NCI-H526 (cell line): ENCODE data around the gene PRR3.
A peak's percentile ranks its signal among the peaks of the same experiment; 100 is the strongest.

ENCODE experiments used
- DNase-seq, 2 experiments: peaks; one replicate each; lab custom pipeline; 2025; lab: John Stamatoyannopoulos, UW

PRR3 gene

DNA sequence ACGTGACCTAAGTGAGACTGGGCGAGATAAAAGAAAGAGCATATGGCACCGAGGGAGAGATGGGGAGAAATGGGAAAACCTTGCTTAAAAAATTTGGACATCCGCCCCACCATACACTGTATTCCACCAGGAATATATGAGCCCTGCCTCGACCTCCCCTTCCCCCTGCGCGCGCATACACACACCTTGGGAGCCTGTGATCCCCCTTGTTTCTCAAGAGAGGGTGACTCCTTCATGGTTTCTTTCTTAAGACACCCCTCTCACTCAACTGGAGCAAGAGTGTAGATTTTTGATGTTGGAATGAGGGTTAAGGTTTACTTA, 14.6 kb downstream of the PRR3 start:
- DNase-seq, result no peak

DNA sequence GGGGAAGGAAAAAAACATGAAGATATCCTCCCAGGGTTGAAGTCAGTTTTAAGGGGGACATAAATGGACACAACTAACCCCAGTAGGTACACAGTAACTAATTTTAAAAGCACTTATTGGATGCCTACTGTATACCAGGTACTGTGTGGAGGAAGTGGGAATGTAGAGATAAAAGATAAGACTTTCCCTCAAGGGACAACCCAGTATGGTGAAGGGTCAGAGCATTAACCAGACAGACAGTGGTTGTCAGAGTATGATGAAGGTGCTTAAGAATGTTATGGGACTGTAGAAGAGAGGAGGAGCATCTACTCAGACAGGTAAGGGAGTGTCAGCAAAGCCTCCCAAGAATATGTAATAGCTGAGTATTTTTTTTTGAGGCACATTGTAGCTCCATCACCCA, 15.1 kb downstream of the PRR3 start:
- DNase-seq, result no peak

DNA sequence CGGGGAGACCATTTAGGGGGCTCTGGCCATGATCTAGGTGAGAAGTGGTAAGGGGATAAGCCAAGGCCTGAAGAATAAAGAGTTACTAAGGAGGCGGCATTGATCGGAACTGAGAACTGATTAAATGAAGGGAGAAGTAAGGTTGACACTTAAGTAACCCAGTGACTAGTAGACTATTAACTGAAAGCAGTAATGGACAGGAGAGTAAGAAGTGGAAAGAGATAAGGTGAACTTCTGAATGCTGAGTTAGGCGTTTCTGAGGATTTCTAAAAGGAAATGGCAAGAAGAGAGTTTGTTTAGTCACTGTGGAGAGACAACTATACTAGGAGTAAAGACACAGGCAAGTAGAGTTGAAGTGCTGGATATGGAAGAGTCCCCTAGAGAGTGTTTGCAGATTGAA, 16.0 kb downstream of the PRR3 start:
- DNase-seq, result no peak

DNA sequence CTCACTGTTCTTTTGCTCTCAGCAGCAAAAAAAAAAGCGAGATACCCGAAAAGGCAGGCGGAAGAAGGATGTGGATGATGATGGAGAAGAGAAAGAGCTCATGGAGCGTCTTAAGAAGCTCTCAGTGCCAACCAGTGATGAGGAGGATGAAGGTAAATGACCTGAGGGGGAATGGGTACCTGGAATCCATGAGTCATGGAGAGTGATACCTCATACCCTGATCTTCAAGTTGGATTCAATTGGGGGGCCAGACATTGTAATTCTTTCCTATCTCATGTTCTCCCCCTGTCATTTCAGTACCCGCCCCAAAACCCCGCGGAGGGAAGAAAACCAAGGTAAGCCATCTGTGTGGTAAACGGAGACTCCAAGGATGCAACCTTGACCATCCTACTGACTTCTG, 21.0 kb downstream of the PRR3 start:
- DNase-seq, result no peak

- no peak for DNase-seq
Observed at GRCh38 chr6:30583921-30584320, 26.8 kb downstream of the PRR3 start.

GRCh38 chr6:30589754-30590358, 32.8 kb downstream of the PRR3 start:
- no peak for DNase-seq

GRCh38 chr6:30590509-30590908, 33.4 kb downstream of the PRR3 start:
- no peak for DNase-seq

DNA sequence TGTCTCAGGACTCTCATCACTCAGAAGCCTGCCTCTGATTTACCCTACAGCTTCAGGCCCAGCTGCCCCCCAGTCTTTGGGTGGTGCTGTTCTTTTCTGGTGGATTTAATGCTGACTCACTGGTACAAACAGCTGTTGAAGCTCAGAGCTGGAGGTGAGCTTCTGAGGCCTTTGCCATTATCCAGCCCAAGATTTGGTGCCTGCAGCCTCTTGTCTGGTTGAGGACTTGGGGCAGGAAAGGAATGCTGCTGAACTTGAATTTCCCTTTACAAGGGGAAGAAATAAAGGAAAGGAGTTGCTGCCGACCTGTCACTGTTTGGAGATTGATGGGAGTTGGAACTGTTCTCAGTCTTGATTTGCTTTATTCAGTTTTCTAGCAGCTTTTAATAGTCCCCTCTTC, 33.9 kb downstream of the PRR3 start:
- no peak for DNase-seq

DNA sequence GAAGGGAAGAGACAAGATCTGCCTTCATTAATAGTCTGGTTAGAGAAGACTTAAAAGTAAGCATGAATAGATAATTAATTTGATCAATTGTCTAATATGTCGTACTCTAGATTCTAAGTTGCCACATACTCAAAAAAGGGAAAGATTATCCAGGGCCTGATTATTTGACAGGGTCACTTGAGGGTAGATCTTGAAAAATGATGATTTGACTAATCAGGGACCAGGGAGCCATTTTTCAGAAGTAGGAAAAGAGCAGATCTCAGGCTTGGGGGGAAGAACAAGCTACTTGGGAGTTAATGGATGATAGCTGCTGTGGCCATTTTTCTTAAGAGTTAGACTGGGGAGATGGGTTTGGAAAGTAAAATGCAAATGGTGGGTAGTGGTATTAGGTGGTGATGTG, 35.2 kb downstream of the PRR3 start:
- DNase-seq, result no peak

- peak; percentile 53 to 84 for DNase-seq
Observed at GRCh38 chr6:30597315-30598144, 40.4 kb downstream of the PRR3 start.

- DNase-seq, result no peak
Observed at GRCh38 chr6:30598912-30599624, 42.0 kb downstream of the PRR3 start.

DNA sequence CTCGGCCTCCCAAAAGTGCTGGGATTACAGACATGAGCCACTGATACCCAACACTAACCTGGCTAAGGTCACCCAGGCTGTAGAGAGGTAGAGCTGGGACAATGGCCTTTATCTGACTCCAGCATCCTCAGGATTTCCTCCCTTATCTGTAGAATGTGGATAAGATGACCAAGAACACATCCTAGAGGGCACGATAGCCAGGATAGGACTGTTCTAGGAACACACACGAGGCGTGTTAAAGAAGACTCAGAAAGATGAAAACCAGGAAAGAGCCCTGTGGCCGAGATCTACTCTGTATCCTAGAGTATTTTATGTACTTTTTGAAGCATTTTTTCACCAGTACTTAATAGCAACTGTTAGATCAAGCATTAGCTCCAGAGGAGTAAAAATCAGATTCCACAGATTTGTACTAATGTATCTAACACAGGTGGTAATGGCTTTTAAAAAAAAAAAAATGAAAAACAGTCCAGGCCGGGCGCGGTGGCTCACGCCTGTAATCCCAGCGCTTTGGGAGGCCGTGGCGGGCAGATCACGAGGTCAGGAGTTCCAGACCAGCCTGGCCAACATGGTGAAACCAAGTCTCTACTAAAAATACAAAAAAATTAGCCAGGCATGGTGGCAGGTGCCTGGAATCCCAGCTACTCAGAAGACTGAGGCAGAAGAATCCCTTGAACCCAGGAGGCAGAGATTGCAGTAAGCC, 42.7 kb downstream of the PRR3 start:
- no peak for DNase-seq

DNA sequence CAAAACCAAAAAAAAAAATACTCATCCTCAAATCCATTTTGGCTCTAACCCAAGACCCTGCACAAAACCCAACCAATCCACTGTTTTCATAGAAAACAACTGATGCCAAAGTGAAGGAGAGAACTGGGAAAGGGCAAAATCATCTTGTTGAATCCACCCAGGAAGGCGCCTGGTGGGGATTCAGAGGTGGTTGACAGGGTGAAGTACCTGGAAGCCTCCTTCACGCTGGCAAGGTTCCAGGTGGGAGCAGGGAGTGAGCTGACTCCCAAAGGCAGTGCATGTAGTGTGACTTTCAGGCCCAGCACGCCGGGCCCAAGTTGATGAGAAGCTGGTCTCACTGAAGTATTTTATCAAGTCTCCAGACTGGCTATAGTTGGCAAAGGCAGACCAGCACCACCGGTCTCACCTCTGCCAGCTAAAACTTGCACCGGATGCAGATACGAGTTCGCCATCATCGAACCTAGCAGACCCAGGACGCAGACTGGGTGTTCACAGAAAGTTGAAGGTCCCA, 43.4 kb downstream of the PRR3 start:
- no peak for DNase-seq

- DNase-seq, result no peak
Observed at GRCh38 chr6:30601436-30601814, 44.3 kb downstream of the PRR3 start.

DNA sequence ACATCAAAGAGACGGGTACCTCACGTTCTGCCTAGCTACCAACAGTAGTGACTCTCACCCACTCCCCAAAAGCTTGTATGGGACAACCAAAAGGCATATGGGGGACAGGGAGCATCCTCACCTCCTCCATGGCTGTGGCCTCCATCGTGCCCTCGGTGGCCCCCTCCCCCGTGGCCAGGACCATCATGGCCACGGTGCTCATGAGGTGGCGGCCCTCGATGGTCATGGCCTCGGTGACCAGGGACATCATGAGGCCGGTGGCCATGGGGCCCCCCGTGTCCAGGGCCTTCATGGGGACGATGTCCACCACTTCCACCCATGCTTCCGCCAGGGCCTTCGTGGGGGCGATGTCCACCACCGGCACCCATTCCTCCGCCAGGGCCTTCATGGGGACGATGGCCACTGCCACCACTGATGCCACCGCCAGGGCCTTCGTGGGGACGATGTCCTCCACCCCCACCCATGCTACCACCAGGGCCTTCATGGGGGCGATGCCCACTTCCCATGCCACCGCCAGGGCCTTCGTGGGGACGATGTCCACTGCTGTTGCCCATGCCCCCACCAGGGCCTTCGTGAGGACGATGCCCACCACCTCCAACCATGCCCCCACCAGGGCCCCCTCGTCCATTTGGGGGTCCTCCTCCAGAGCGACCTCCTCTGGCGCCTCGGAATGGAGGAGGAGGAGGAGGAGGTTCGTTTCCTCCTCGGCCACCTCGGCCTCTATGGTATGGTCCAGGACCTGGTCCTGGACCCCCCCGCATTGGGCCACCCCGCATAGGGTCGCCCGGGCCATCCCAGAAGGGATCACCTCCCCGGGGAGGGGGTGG, 44.9 kb downstream of the PRR3 start:
- DNase-seq, result no peak

- DNase-seq, result no peak
Observed at GRCh38 chr6:30603961-30604360, 46.9 kb downstream of the PRR3 start.

- no peak for DNase-seq
Observed at GRCh38 chr6:30610065-30610464, 53.0 kb downstream of the PRR3 start.

- DNase-seq, result no peak
Observed at GRCh38 chr6:30611150-30611855, 54.2 kb downstream of the PRR3 start.

GRCh38 chr6:30611856-30612194, 54.7 kb downstream of the PRR3 start:
- DNase-seq, result no peak

DNA sequence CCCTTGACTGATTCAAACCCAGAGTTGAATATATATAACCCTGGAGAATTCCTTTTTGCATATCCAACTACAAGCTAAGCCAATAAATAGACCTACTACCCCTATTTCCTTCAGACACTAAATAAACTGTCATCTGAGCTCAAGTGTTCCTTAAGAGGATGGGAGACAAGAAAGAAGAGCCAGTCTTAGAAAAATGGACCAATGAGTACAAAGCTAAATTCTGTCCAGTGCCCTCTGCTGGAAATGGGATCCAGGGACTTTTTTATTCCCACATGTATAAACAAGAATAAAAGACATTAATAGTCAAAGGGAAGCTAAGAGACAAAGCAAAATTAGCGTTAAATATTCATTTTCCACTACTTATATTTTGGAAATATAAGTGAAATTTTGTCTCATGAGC, 55.1 kb downstream of the PRR3 start:
- DNase-seq, result no peak

DNA sequence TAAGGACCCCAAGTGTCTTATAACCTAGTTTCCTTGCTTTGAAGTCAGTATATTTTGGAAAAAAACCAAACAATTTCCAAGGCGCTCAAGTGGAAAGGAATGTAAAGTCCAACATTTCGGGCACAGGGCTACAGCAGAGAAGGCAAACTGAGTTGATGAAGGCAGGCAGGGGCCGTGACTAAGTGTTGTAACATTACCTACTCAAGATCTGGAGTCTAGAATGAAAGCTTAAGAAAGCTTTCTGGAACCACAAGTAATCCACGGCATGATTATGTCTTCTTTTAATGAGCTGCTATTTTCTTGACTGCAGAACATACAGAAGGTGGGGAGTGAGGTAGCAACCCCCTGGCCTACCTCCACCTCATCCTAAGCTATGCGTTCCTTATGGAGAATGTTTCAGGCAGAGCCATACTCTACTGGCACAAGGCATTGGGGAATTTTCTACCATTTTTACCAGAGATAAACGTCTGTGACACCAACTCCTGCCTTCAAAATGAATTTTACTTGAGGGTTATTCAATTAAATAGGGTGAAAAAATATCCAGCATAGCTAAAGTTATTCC, 55.7 kb downstream of the PRR3 start:
- DNase-seq, result no peak
